DOHH2 (cell line): ENCODE measurements around the gene MFRP.

Experiments used
- CTCF ChIP-seq: fragments of 200-600 bp; sonication (generic); IDR thresholded peaks from one replicate; pipeline ENCODE4 v1.5.1; 2014; ENCODE audit warnings: antibody characterized with exemption, mild to moderate bottlenecking, low read depth, low read length; ENCODE audit not compliant: poor library complexity, severe bottlenecking
- EZH2phosphoT487 ChIP-seq: fragments of 200-600 bp; sonication (generic); IDR thresholded peaks from 2 replicates; pipeline ENCODE4 v1.6.1; 2017; ENCODE audit warnings: borderline replicate concordance, mild to moderate bottlenecking, antibody characterized with exemption, low read length, moderate library complexity, mixed read lengths

- TF ChIP-seq CTCF (no peak), EZH2phosphoT487 (no peak)
Observed at GRCh38 chr11:119384332-119384731, 37.8 kb upstream of the MFRP start.
